Keratinocyte (primary cell): ENCODE data around the gene KCNQ1OT1. TPM values are rescaled to one million over a fixed set of nuclear protein-coding genes. Genes with fewer than 3 reads are reported as not detected.

Source experiments
- DNase-seq: peaks from one replicate; pipeline ENCODE4 v3.0.0-alpha.2; 2011; ENCODE audit warnings: low read depth, missing footprints, low spot score
- FAIRE-seq: peaks from 2 replicates; lab custom pipeline; 2011; peaks lifted over from hg19 to GRCh38; lab: Jason Lieb, UNC
- H2AFZ ChIP-seq: 2 replicates; pipeline ENCODE4 v1.6.0; 2012; ENCODE audit warnings: low read length, control low read depth, inconsistent platforms; ENCODE audit not compliant: control insufficient read depth
- H3K27ac ChIP-seq: 2 replicates; pipeline ENCODE4 v1.5.1; 2011; ENCODE audit warnings: low read length; ENCODE audit not compliant: control insufficient read depth, insufficient read depth
- H3K27me3 ChIP-seq: 3 replicates; pipeline ENCODE4 v1.6.0; 2011; ENCODE audit warnings: low read length; ENCODE audit not compliant: control insufficient read depth, insufficient read depth; ENCODE audit errors: extremely low read depth
- H3K36me3 ChIP-seq, 2 experiments: 2 replicates in 1 of 2; 3 replicates in 1 of 2; pipeline ENCODE4 v1.5.1; 2011; ENCODE audit warnings: low read length in 2 of 2, mild to moderate bottlenecking in 1 of 2; ENCODE audit not compliant: control insufficient read depth in 2 of 2, insufficient read depth in 2 of 2; ENCODE audit errors: extremely low read depth in 1 of 2
- H3K4me1 ChIP-seq: 3 replicates; pipeline ENCODE4 v1.5.1; 2011; ENCODE audit warnings: low read length; ENCODE audit not compliant: control insufficient read depth, insufficient read depth; ENCODE audit errors: extremely low read depth
- H3K4me2 ChIP-seq: 3 replicates; pipeline ENCODE4 v1.6.0; 2011; ENCODE audit warnings: low read depth, low read length; ENCODE audit not compliant: control insufficient read depth, insufficient read depth; ENCODE audit errors: extremely low read depth
- H3K4me3 ChIP-seq, 3 experiments: fragments of 200-600 bp in 1 of 3; sonication (generic) in 1 of 3; 2 replicates in 2 of 3; 3 replicates in 1 of 3; pipeline ENCODE4 v1.5.1; 2011 to 2016; ENCODE audit warnings: low read length in 3 of 3, mild to moderate bottlenecking in 3 of 3, control low read depth in 2 of 3, inconsistent platforms in 1 of 3, low read depth in 1 of 3, mixed read lengths in 1 of 3, mixed run types in 1 of 3, moderate library complexity in 1 of 3; ENCODE audit not compliant: control insufficient read depth in 2 of 3, insufficient read depth in 2 of 3; ENCODE audit errors: extremely low read depth in 1 of 3
- H3K79me2 ChIP-seq: 2 replicates; pipeline ENCODE4 v1.6.0; 2012; ENCODE audit warnings: low read length; ENCODE audit not compliant: control insufficient read depth, insufficient read depth
- H3K9ac ChIP-seq: 3 replicates; pipeline ENCODE4 v1.6.0; 2011; ENCODE audit warnings: low read length; ENCODE audit not compliant: control insufficient read depth, insufficient read depth; ENCODE audit errors: extremely low read depth
- H3K9me1 ChIP-seq: 3 replicates; pipeline ENCODE4 v1.6.0; 2011; ENCODE audit warnings: low read length; ENCODE audit not compliant: control insufficient read depth, insufficient read depth; ENCODE audit errors: extremely low read depth
- H3K9me3 ChIP-seq: 2 replicates; pipeline ENCODE4 v1.5.1; 2012; ENCODE audit warnings: low read depth, low read length; ENCODE audit not compliant: control insufficient read depth
- H4K20me1 ChIP-seq: 3 replicates; pipeline ENCODE4 v1.6.0; 2011; ENCODE audit warnings: low read length; ENCODE audit not compliant: control insufficient read depth, insufficient read depth; ENCODE audit errors: extremely low read depth
- CTCF ChIP-seq, 3 experiments: IDR thresholded peaks in 1 of 3; conservative IDR thresholded peaks in 1 of 3; optimal IDR thresholded peaks in 1 of 3; 2 replicates in 2 of 3; 3 replicates in 1 of 3; pipeline versions ENCODE3 to v1.5.1; 2011; ENCODE audit warnings: low read length in 3 of 3, mild to moderate bottlenecking in 3 of 3, moderate library complexity in 2 of 3, control low read depth in 1 of 3, inconsistent platforms in 1 of 3; ENCODE audit not compliant: insufficient read depth in 2 of 3; ENCODE audit errors: extremely low read depth in 1 of 3
- EZH2 ChIP-seq: IDR thresholded peaks from one replicate; pipeline ENCODE4 v1.6.1; 2012; ENCODE audit warnings: inconsistent platforms, mild to moderate bottlenecking, low read length, moderate library complexity
- dilution Hi-C: fragments of 300-500 bp; cut with MboI; formaldehyde crosslinking; loops from one replicate; pipeline ENCODE4 v1.7.0; 2020; ENCODE audit warnings: low sequenced_read_pairs; ENCODE audit not compliant: extremely low pct_ligation_motif_present
- polyA plus RNA-seq, 5 experiments: library from polyadenylated mRNA; depleted of rRNA in 3 of 5; stranded (reverse) in 3 of 5; stranded (forward) in 1 of 5; unstranded in 1 of 5; fragments of >200 nt; gene quantifications; 1 replicate in 1 of 5; 2 replicates in 3 of 5; 3 replicates in 1 of 5; pipeline versions ENCODE4 v1.2.1 to v1.2.3, GENCODE V29; 2011 to 2012; ENCODE audit warnings: missing spikeins in 2 of 5, low read depth in 1 of 5, low replicate concordance in 1 of 5

The KCNQ1OT1 gene
- polyA plus RNA-seq, 1 donor (not counting 4 experiments of a cell fraction or from before 2014, with no cell fraction given): 0.07 TPM

- Histone ChIP-seq H3K27ac (no peak overlapping the region), H3K4me2 (no peak overlapping the region), H2AFZ (no peak overlapping the region), H3K36me3 (no peaks in the 10 kb centered on the region), H3K4me1 (no peaks in the 10 kb centered on the region), H4K20me1 (no peaks in the 10 kb centered on the region), H3K9me3 (no peaks in the 10 kb centered on the region), H3K79me2 (no peaks in the 10 kb centered on the region), H3K9ac (no peak overlapping the region), H3K4me3 (no peak overlapping the region), H3K9me1 (no peaks in the 10 kb centered on the region), H3K27me3 (no peaks in the 10 kb centered on the region)
- dilution Hi-C loops: no loop called here
- TF ChIP-seq EZH2 (no peak), CTCF (optimal IDR thresholded peaks at IDR 0.05 in 1 of 3, IDR thresholded peaks at IDR 0.05 in 1 of 3, conservative IDR thresholded peaks at IDR 0.05 in 1 of 3; ENCODE audit: extremely low read depth in 1 of 3, insufficient read depth in 2 of 3, low read length in 3 of 3) (no peak)
- FAIRE-seq (no peak), DNase-seq (no peak)
Observed at GRCh38 chr11:2735053-2735589, 35.3 kb upstream of the KCNQ1OT1 start.

- H3K9me1 ChIP-seq: no peaks in the 10 kb centered on the region
- no peak overlapping the region for H3K27ac ChIP-seq
- no peak for FAIRE-seq
- no peak overlapping the region for H2AFZ ChIP-seq
- dilution Hi-C loops: no loop called here
- H3K27me3 ChIP-seq: no peaks in the 10 kb centered on the region
- TF ChIP-seq CTCF (optimal IDR thresholded peaks at IDR 0.05 in 1 of 3, IDR thresholded peaks at IDR 0.05 in 1 of 3, conservative IDR thresholded peaks at IDR 0.05 in 1 of 3; ENCODE audit: extremely low read depth in 1 of 3, insufficient read depth in 2 of 3, low read length in 3 of 3) (no peak), EZH2 (no peak)
- H3K36me3 ChIP-seq: no peaks in the 10 kb centered on the region
- no peak overlapping the region for H3K4me2 ChIP-seq
- no peaks in the 10 kb centered on the region for H3K9me3 ChIP-seq
- no peaks in the 10 kb centered on the region for H4K20me1 ChIP-seq
- H3K79me2 ChIP-seq: no peaks in the 10 kb centered on the region
- DNase-seq: no peak
- H3K9ac ChIP-seq: no peak overlapping the region
- no peak overlapping the region for H3K4me3 ChIP-seq
- H3K4me1 ChIP-seq: no peaks in the 10 kb centered on the region
Observed at GRCh38 chr11:2734181-2735052, 34.6 kb upstream of the KCNQ1OT1 start.
